Psoas muscle (tissue), 8 donors: ENCODE measurements around the gene LSM7. TPM values are rescaled to one million over a fixed set of nuclear protein-coding genes. Genes with fewer than 3 reads are reported as not detected.

Experiments used
- ATAC-seq, 4 donors: fragments of 200-7000 bp; cut with Tn5 transposase; one replicate each; pipeline ENCODE4 v1.9.1; 2020; ENCODE audit warnings: moderate library complexity in 3 of 4, mild to moderate bottlenecking in 2 of 4
- DNase-seq, 2 donors: peaks; one replicate each; pipeline ENCODE4 v3.0.0-alpha.2; 2020
- H3K27ac ChIP-seq: fragments of 200-600 bp; one replicate; pipeline ENCODE4 v1.8.0; 2022
- H3K27me3 ChIP-seq, 3 donors: fragments of 200-600 bp in 1 of 3; one replicate each; pipeline versions ENCODE4 v1.6.1 to v1.8.0; 2013 to 2022; ENCODE audit warnings: low read length in 2 of 3, mild to moderate bottlenecking in 2 of 3, moderate library complexity in 1 of 3; ENCODE audit not compliant: insufficient read depth in 3 of 3
- H3K36me3 ChIP-seq, 2 donors: fragments of 200-600 bp in 1 of 2; one replicate each; pipeline versions ENCODE4 v1.6.1 to v1.8.0; 2013 to 2022; ENCODE audit warnings: low read depth in 1 of 2, mild to moderate bottlenecking in 1 of 2, moderate library complexity in 1 of 2; ENCODE audit not compliant: insufficient read depth in 1 of 2
- H3K4me1 ChIP-seq: fragments of 200-600 bp; one replicate; pipeline ENCODE4 v1.8.0; 2022
- H3K4me3 ChIP-seq: fragments of 200-600 bp; one replicate; pipeline ENCODE4 v1.8.0; 2022; ENCODE audit warnings: mild to moderate bottlenecking
- H3K9me3 ChIP-seq: fragments of 200-600 bp; one replicate; pipeline ENCODE4 v1.8.0; 2022
- WGBS, 3 donors: extraction: QIAGEN DNeasy Blood & Tissue Kit; methylation state at CpG; one replicate each; pipeline versions ENCODE4 v1.1.6 to v1.1.7; 2013; 5-methylcytosine and 5-hydroxymethylcytosine counted together
- intact Hi-C, 2 donors: fragments of 100-400 bp; cut with DNase I; formaldehyde crosslinking; loops; one replicate each; pipeline versions ENCODE4 v1.11.0 to v1.14.2; 2022
- polyA plus RNA-seq, 3 donors: library from polyadenylated mRNA; stranded (reverse); fragments of 200-250 nt; gene quantifications; one replicate each; pipeline ENCODE4 v1.2.3, GENCODE V29; 2013
- total RNA-seq, 4 donors: library from RNA; stranded (reverse); fragmentation: NEBNext Ultra II Directional in 2 of 4; extraction: Animal tissue kit (Norgen Biotek cat#: 25700) in 2 of 4; gene quantifications; one replicate each; pipeline versions ENCODE4 v1.2.1 to v1.2.4, GENCODE V29; 2021 to 2023
- TF ChIP-seq, protein P1 (sequence below): fragments of 200-600 bp; IDR thresholded peaks from one replicate; pipeline ENCODE4 v1.8.0; 2022; ENCODE audit warnings: antibody characterized with exemption
- donor health status: healthy with polysubstance abuse.
- donor health status: DM: no; HTN: no; CAD: no; lungs with moderate emphysema.
- donor health status: Bipolar disorder and iron deficiency.
- donor health status: healthy.
- donor health status: DM: yes; HTN: yes; CAD: no.
- donor health status: DM: no; HTN: no; CAD: no.
- donor health status: DM: no; HTN: no; CAD: no.
- donor health status: DM: yes; HTN: yes; CAD: no.

Gene LSM7
- total and polyA plus RNA-seq, 7 donors: 42.2 to 323 (median 89.8) TPM

GRCh38 chr19:2326699-2327360 lies 1.6 kb downstream of the LSM7 start:
- TF ChIP-seq, protein P1, sequence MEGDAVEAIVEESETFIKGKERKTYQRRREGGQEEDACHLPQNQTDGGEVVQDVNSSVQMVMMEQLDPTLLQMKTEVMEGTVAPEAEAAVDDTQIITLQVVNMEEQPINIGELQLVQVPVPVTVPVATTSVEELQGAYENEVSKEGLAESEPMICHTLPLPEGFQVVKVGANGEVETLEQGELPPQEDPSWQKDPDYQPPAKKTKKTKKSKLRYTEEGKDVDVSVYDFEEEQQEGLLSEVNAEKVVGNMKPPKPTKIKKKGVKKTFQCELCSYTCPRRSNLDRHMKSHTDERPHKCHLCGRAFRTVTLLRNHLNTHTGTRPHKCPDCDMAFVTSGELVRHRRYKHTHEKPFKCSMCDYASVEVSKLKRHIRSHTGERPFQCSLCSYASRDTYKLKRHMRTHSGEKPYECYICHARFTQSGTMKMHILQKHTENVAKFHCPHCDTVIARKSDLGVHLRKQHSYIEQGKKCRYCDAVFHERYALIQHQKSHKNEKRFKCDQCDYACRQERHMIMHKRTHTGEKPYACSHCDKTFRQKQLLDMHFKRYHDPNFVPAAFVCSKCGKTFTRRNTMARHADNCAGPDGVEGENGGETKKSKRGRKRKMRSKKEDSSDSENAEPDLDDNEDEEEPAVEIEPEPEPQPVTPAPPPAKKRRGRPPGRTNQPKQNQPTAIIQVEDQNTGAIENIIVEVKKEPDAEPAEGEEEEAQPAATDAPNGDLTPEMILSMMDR: no peak
- no peak for DNase-seq
- intact Hi-C loops: loop anchor here in 1 of 2 donors (5.0 kb wide), 1 partner anchor 90 kb away; the partner anchor contains the start of genes PLEKHJ1 and SF3A2

GRCh38 chr19:2325281-2326046 lies 2.9 kb downstream of the LSM7 start:
- H3K36me3 ChIP-seq: peaks cover 0 to 44% of the 10 kb centered on the region in 2 donors
- no peak overlapping the region for H3K27ac ChIP-seq
- TF ChIP-seq, protein P1: no peak
- H3K27me3 ChIP-seq: no peaks in the 10 kb centered on the region
- ATAC-seq (no peak), DNase-seq (no peak)
- H3K9me3 ChIP-seq: no peaks in the 10 kb centered on the region
- H3K4me1 ChIP-seq: peaks cover 23% of the 10 kb centered on the region
- intact Hi-C loops: loop anchor here in 1 of 2 donors (5.0 kb wide), 1 partner anchor 88 kb away; the partner anchor contains the start of genes PLEKHJ1 and SF3A2
- WGBS, 3 donors: 76 to 79% (median 77%) methylated on average over 29 of the region's 29 CpGs
- H3K4me3 ChIP-seq: no peak overlapping the region

More at GRCh38 chr19:2326699-2327360, 1.6 kb downstream of the LSM7 start:
- no peaks in the 10 kb centered on the region for H3K9me3 ChIP-seq
- H3K27me3 ChIP-seq: no peaks in the 10 kb centered on the region
- WGBS, 3 donors: 83 to 87% (median 87%) methylated on average over 16 of the region's 16 CpGs
- peaks cover 0 to 38% of the 10 kb centered on the region in 2 donors for H3K36me3 ChIP-seq
- peaks cover 35% of the 10 kb centered on the region for H3K4me1 ChIP-seq
- ATAC-seq: no peak
- H3K27ac ChIP-seq: peak overlapping the region; percentile 84
- peak overlapping the region; percentile 93 for H3K4me3 ChIP-seq

DNA sequence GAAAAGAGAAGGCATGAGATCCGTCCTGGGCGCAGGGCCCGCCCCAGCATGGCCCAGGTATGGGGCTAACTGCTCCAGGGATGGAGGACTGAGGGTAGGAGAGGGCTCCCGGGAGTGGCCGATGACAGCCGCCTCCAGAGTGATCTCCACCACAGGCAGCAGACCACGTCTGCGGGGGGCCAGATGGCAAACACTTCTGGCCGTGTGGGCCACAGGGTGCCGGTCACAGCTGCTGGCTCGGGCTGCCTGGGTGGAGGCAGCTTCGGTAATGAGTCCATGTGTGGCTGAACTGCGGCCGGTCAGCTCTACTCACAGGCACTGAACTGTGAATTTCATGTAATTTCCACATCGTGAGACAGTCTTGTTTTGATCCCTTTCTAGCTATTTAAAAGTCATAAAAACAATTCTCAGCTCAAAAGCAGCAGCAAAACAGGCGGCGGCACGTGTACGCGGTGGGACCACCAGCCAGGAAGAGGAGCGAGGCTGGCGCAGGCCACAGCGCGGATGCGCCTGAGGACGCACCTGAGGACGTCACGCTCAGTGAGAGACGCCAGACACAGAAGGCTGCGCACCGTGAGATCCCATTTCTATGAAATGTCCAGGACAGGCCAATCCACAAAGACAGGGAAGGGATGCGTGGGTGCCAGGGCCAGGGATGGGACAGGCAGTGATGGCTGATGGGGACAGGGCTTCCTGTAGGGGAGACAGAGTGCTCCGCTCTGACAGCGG lies 4.0 kb downstream of the LSM7 start:
- no peak overlapping the region for H3K4me3 ChIP-seq
- no peak overlapping the region for H3K27ac ChIP-seq
- peaks cover 12% of the 10 kb centered on the region for H3K4me1 ChIP-seq
- no peak for DNase-seq
- no peaks in the 10 kb centered on the region for H3K27me3 ChIP-seq
- no peaks in the 10 kb centered on the region for H3K9me3 ChIP-seq
- WGBS, 3 donors: 83 to 85% (median 84%) methylated on average over 30 to 34 of the region's 34 CpGs
- intact Hi-C loops: no loop called here
- TF ChIP-seq, protein P1: no peak
- no peak for ATAC-seq
- H3K36me3 ChIP-seq: peaks cover 0 to 44% of the 10 kb centered on the region in 2 donors

DNA sequence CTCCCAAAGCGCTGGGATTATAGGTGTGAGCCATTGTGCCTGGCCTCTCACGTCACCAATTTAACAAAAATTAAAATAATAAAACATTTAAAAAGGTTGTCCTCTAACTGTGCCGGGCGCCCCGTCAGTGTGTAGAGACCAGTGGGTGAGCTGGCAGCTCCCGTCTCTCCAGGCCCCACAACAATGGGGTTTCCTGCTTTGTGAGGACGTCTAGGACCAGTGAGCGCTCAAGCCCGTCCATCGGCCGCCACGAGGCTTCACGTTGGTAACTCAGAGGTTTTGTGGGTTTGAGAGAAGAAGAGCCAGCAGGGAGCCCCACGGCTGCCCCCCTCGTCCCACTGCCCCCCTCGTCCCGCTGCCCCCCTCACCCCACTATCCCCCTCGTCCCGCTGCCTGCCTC lies 4.7 kb downstream of the LSM7 start:
- no peak overlapping the region for H3K27ac ChIP-seq
- H3K4me3 ChIP-seq: no peak overlapping the region
- DNase-seq (no peak), ATAC-seq (no peak)
- WGBS, 3 donors: 90 to 93% (median 93%) methylated on average over 19 of the region's 19 CpGs
- H3K4me1 ChIP-seq: peaks cover 11% of the 10 kb centered on the region
- no peaks in the 10 kb centered on the region for H3K27me3 ChIP-seq
- TF ChIP-seq, protein P1: no peak
- intact Hi-C loops: no loop called here
- peaks cover 0 to 44% of the 10 kb centered on the region in 2 donors for H3K36me3 ChIP-seq
- no peaks in the 10 kb centered on the region for H3K9me3 ChIP-seq
